PFSK-1 (cell line): ENCODE data around the gene UFC1.

Experiments
- FOXP2 ChIP-seq: optimal IDR thresholded peaks from 2 replicates; pipeline ENCODE3; 2011; ENCODE audit warnings: borderline replicate concordance, control low read depth, inconsistent platforms; ENCODE audit not compliant: insufficient read depth; ENCODE audit errors: extremely low read length, extremely low read depth
- POLR2AphosphoS5 ChIP-seq: IDR thresholded peaks from 2 replicates; pipeline ENCODE4 v1.6.1; 2012; ENCODE audit warnings: low read depth, mild to moderate bottlenecking, control low read depth, low read length, moderate library complexity
- REST ChIP-seq, 2 experiments: IDR thresholded peaks; 2 replicates each; pipeline versions ENCODE4 v1.6.1 to v1.8.0; 2011 to 2012; ENCODE audit warnings: low read depth in 2 of 2, low read length in 2 of 2, control low read depth in 1 of 2, inconsistent platforms in 1 of 2, mild to moderate bottlenecking in 1 of 2, moderate library complexity in 1 of 2; ENCODE audit not compliant: insufficient read depth in 1 of 2
- SIN3A ChIP-seq: IDR thresholded peaks from 2 replicates; pipeline ENCODE4 v1.6.1; 2012; ENCODE audit warnings: mild to moderate bottlenecking, low read length, moderate library complexity, borderline replicate concordance; ENCODE audit not compliant: insufficient read depth
- TAF1 ChIP-seq: IDR thresholded peaks from 2 replicates; pipeline ENCODE4 v1.6.1; 2012; ENCODE audit warnings: low read length, control low read depth, borderline replicate concordance; ENCODE audit not compliant: insufficient read depth

UFC1 gene

GRCh38 chr1:161175771-161176453 is 22.1 kb downstream of the UFC1 start:
- TF ChIP-seq FOXP2 (no peak), TAF1 (no peak), REST (IDR thresholded peaks at IDR 0.05; ENCODE audit: insufficient read depth in 1 of 2, low read depth in 2 of 2, low read length in 2 of 2) (no peak), POLR2AphosphoS5 (no peak), SIN3A (no peak)

GRCh38 chr1:161176468-161177111 is 22.8 kb downstream of the UFC1 start:
- TF ChIP-seq POLR2AphosphoS5 (no peak), SIN3A (no peak), TAF1 (no peak), REST (IDR thresholded peaks at IDR 0.05; ENCODE audit: insufficient read depth in 1 of 2, low read depth in 2 of 2, low read length in 2 of 2) (no peak), FOXP2 (no peak)

- 0 out of 4 replicates have a peak, but pooled peaks of 1 of the 2 experiments have one; percentile 36 for TF ChIP-seq REST (IDR thresholded peaks at IDR 0.05; ENCODE audit: insufficient read depth in 1 of 2, low read depth in 2 of 2, low read length in 2 of 2)
- TF ChIP-seq TAF1, result peak; percentile 84
- TF ChIP-seq SIN3A, result peak; percentile 78; the same call in 1 of the 2 replicates
- peak; percentile 77 for TF ChIP-seq FOXP2
- peak; percentile 91 for TF ChIP-seq POLR2AphosphoS5
Measured at GRCh38 chr1:161177112-161177935, 23.5 kb downstream of the UFC1 start, which contains the start of gene B4GALT3. Gene B4GALT3, minus strand, starts transcription at chr1:161177507. Its CDS starts 1,447 bp downstream, at chr1:161176060.

GRCh38 chr1:161177936-161178244 is 24.1 kb downstream of the UFC1 start:
- TF ChIP-seq POLR2AphosphoS5 (no peak), SIN3A (no peak), FOXP2 (no peak), REST (IDR thresholded peaks at IDR 0.05; ENCODE audit: insufficient read depth in 1 of 2, low read depth in 2 of 2, low read length in 2 of 2) (no peak), TAF1 (no peak)
